Tibial nerve (tissue), 3 donors: ENCODE measurements around the gene PSMB2.
"Not testable (repeated sequence)": the region's sequence is repeated elsewhere in the genome, so short reads cannot be mapped to it uniquely, and the experiment has no call there.

ENCODE experiments used
- POLR2A ChIP-seq, 2 donors: fragments of 450-650 bp; IDR thresholded peaks; one replicate each; pipeline ENCODE4 v1.6.1; 2017; ENCODE audit warnings: antibody characterized with exemption in 2 of 2, mild to moderate bottlenecking in 2 of 2, moderate library complexity in 2 of 2
- TF ChIP-seq, protein P1 (sequence below), 5 experiments: fragments of 200-600 bp in 3 of 5; fragments of 450-650 bp in 2 of 5; sonication (generic) in 3 of 5; IDR thresholded peaks; one replicate each; pipeline ENCODE4 v1.5.1; 2016 to 2019; ENCODE audit warnings: antibody characterized with exemption in 5 of 5, mild to moderate bottlenecking in 3 of 5, moderate library complexity in 2 of 5

GRCh38 chr1:35690103-35690502 lies 48.8 kb upstream of the PSMB2 start:
- TF ChIP-seq, protein P1, sequence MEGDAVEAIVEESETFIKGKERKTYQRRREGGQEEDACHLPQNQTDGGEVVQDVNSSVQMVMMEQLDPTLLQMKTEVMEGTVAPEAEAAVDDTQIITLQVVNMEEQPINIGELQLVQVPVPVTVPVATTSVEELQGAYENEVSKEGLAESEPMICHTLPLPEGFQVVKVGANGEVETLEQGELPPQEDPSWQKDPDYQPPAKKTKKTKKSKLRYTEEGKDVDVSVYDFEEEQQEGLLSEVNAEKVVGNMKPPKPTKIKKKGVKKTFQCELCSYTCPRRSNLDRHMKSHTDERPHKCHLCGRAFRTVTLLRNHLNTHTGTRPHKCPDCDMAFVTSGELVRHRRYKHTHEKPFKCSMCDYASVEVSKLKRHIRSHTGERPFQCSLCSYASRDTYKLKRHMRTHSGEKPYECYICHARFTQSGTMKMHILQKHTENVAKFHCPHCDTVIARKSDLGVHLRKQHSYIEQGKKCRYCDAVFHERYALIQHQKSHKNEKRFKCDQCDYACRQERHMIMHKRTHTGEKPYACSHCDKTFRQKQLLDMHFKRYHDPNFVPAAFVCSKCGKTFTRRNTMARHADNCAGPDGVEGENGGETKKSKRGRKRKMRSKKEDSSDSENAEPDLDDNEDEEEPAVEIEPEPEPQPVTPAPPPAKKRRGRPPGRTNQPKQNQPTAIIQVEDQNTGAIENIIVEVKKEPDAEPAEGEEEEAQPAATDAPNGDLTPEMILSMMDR (IDR thresholded peaks at IDR 0.05): not testable (repeated sequence)
- TF ChIP-seq POLR2A (IDR thresholded peaks at IDR 0.05): not testable (repeated sequence)
